BE2C (cell line): ENCODE measurements around the gene CMC1.

Experiments
- DNase-seq: peaks from one replicate; pipeline ENCODE4 v3.0.0-alpha.2; 2020
- H3K27me3 ChIP-seq: fragments of 250-450 bp; sonication (Bioruptor Pico); 2 replicates; pipeline ENCODE4 v1.5.1; 2020; ENCODE audit warnings: mild to moderate bottlenecking
- H3K36me3 ChIP-seq: fragments of 250-450 bp; sonication (Bioruptor Pico); 2 replicates; pipeline ENCODE4 v1.5.1; 2020; ENCODE audit warnings: mild to moderate bottlenecking
- H3K4me1 ChIP-seq: fragments of 250-450 bp; sonication (Bioruptor Pico); 2 replicates; pipeline ENCODE4 v1.5.1; 2020
- H3K4me3 ChIP-seq: 2 replicates; pipeline ENCODE4 v1.5.1; 2011; ENCODE audit warnings: low read depth, low read length
- H3K9me3 ChIP-seq: fragments of 250-450 bp; sonication (Bioruptor Pico); 2 replicates; pipeline ENCODE4 v1.5.1; 2020
- CTCF ChIP-seq: IDR thresholded peaks from 2 replicates; pipeline ENCODE4 v1.5.1; 2012; ENCODE audit warnings: mild to moderate bottlenecking, low read depth, low read length

CMC1 gene

GRCh38 chr3:28207000-28207733 is 34.3 kb upstream of the CMC1 start:
- no peak for DNase-seq
- H3K9me3 ChIP-seq = no peaks in the 10 kb centered on the region
- no peaks in the 10 kb centered on the region for H3K36me3 ChIP-seq
- no peak overlapping the region for H3K4me3 ChIP-seq
- TF ChIP-seq CTCF = no peak
- no peaks in the 10 kb centered on the region for H3K27me3 ChIP-seq
- no peaks in the 10 kb centered on the region for H3K4me1 ChIP-seq

- no peak for TF ChIP-seq CTCF
- Histone ChIP-seq H3K4me1 (no peaks in the 10 kb centered on the region), H3K9me3 (no peaks in the 10 kb centered on the region), H3K27me3 (no peaks in the 10 kb centered on the region), H3K4me3 (no peak overlapping the region), H3K36me3 (no peaks in the 10 kb centered on the region)
- no peak for DNase-seq
Measured at GRCh38 chr3:28210968-28211713, 30.3 kb upstream of the CMC1 start.

- H3K36me3 ChIP-seq = no peaks in the 10 kb centered on the region
- no peak for TF ChIP-seq CTCF
Measured at GRCh38 chr3:28212681-28213080, 28.7 kb upstream of the CMC1 start.

GRCh38 chr3:28215407-28215806 is 26.0 kb upstream of the CMC1 start:
- no peak overlapping the region for H3K4me3 ChIP-seq
- DNase-seq = no peak
- TF ChIP-seq CTCF = no peak
- no peaks in the 10 kb centered on the region for H3K9me3 ChIP-seq
- H3K4me1 ChIP-seq = no peaks in the 10 kb centered on the region
- H3K27me3 ChIP-seq = no peaks in the 10 kb centered on the region
- no peaks in the 10 kb centered on the region for H3K36me3 ChIP-seq

More at GRCh38 chr3:28212681-28213080, 28.7 kb upstream of the CMC1 start:
- no peak for DNase-seq
- no peaks in the 10 kb centered on the region for H3K27me3 ChIP-seq
- no peak overlapping the region for H3K4me3 ChIP-seq
- no peaks in the 10 kb centered on the region for H3K4me1 ChIP-seq
- no peaks in the 10 kb centered on the region for H3K9me3 ChIP-seq

- Histone ChIP-seq H3K4me1 (no peaks in the 10 kb centered on the region), H3K27me3 (no peaks in the 10 kb centered on the region), H3K4me3 (no peak overlapping the region), H3K36me3 (no peaks in the 10 kb centered on the region), H3K9me3 (no peaks in the 10 kb centered on the region)
- no peak for TF ChIP-seq CTCF
- no peak for DNase-seq
Measured at GRCh38 chr3:28218071-28218916, 23.1 kb upstream of the CMC1 start.
